Mesodermal cell (in vitro differentiated cells): Measurements from ENCODE around the gene ARL6IP5.

Experiments used
- H3K27ac ChIP-seq: 2 replicates; pipeline ENCODE4 v1.7.0; 2013; ENCODE audit warnings: mild to moderate bottlenecking, low read depth, low read length, moderate library complexity; ENCODE audit not compliant: severe bottlenecking
- H3K36me3 ChIP-seq: 2 replicates; pipeline ENCODE4 v1.7.1; 2013; ENCODE audit warnings: mild to moderate bottlenecking, low read length, moderate library complexity; ENCODE audit not compliant: control insufficient read depth, insufficient read depth
- H3K4me1 ChIP-seq: one replicate; pipeline ENCODE4 v1.7.1; 2013; ENCODE audit warnings: mild to moderate bottlenecking, low read length; ENCODE audit not compliant: insufficient read depth, control insufficient read depth, poor library complexity, severe bottlenecking
- H3K4me3 ChIP-seq: 2 replicates; pipeline ENCODE4 v1.7.0; 2013; ENCODE audit warnings: low read length, control low read depth, mild to moderate bottlenecking; ENCODE audit not compliant: insufficient read depth, poor library complexity, severe bottlenecking; ENCODE audit errors: extremely low read depth
- H3K9me3 ChIP-seq: 2 replicates; pipeline ENCODE4 v1.7.1; 2013; ENCODE audit warnings: mild to moderate bottlenecking, low read length, moderate library complexity; ENCODE audit not compliant: control insufficient read depth
- WGBS, 2 experiments: methylation state at CpG; one replicate each; pipeline ENCODE4 v1.1.5; 2013; ENCODE audit warnings: missing lambda C conversion rate in 2 of 2; ENCODE audit not compliant: insufficient coverage in 2 of 2; 5-methylcytosine and 5-hydroxymethylcytosine counted together

Gene ARL6IP5

GRCh38 chr3:69130689-69131088 lies 46.0 kb downstream of the ARL6IP5 start:
- Histone ChIP-seq H3K27ac (no peak overlapping the region), H3K9me3 (no peaks in the 10 kb centered on the region), H3K4me1 (no peaks in the 10 kb centered on the region), H3K36me3 (no peaks in the 10 kb centered on the region), H3K4me3 (no peak overlapping the region)

DNA sequence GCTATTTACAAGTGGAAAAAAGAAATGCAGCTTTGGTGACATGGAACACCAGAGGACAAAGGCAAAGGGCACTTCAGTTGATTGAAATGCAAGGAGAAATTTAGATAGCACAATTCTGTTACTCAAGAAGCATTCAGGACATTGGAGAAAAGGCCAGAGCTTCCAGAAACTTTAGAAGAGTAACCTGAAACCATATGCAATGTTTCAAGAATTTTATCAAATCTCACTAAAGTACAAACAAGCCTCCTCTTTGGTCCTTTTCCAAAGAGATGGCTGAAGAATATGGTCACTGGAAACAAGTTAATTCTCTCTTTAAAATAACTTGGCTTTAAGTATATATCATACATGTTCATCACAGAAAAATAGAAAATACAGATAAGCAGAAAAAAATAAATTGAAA lies 52.3 kb downstream of the ARL6IP5 start:
- Histone ChIP-seq H3K36me3 (no peaks in the 10 kb centered on the region), H3K4me3 (no peak overlapping the region), H3K9me3 (no peaks in the 10 kb centered on the region), H3K4me1 (no peaks in the 10 kb centered on the region), H3K27ac (no peak overlapping the region)

GRCh38 chr3:69137412-69137811 lies 52.7 kb downstream of the ARL6IP5 start:
- Histone ChIP-seq H3K4me3 (no peak overlapping the region), H3K27ac (no peak overlapping the region), H3K4me1 (peaks cover under 1% of the 10 kb centered on the region), H3K9me3 (no peaks in the 10 kb centered on the region), H3K36me3 (no peaks in the 10 kb centered on the region)
- 100% methylated on average over 1 of the region's 2 CpGs; no CpG with 5 or more reads in 1 of the 2 experiments for WGBS, 2 experiments

- Histone ChIP-seq H3K36me3 (no peaks in the 10 kb centered on the region), H3K9me3 (no peaks in the 10 kb centered on the region), H3K4me3 (no peak overlapping the region), H3K4me1 (peaks cover 7% of the 10 kb centered on the region), H3K27ac (no peak overlapping the region)
These were observed 56.6 kb downstream of the ARL6IP5 start for GRCh38 chr3:69141313-69141712.

GRCh38 chr3:69142090-69142489 lies 57.4 kb downstream of the ARL6IP5 start:
- no peak overlapping the region for H3K4me3 ChIP-seq
- no peaks in the 10 kb centered on the region for H3K36me3 ChIP-seq
- H3K9me3 ChIP-seq: no peaks in the 10 kb centered on the region
- H3K27ac ChIP-seq: no peak overlapping the region
- peaks cover 7% of the 10 kb centered on the region for H3K4me1 ChIP-seq
- 67 to 90% methylated on average over 1 of the region's 3 CpGs for WGBS, 2 experiments

DNA sequence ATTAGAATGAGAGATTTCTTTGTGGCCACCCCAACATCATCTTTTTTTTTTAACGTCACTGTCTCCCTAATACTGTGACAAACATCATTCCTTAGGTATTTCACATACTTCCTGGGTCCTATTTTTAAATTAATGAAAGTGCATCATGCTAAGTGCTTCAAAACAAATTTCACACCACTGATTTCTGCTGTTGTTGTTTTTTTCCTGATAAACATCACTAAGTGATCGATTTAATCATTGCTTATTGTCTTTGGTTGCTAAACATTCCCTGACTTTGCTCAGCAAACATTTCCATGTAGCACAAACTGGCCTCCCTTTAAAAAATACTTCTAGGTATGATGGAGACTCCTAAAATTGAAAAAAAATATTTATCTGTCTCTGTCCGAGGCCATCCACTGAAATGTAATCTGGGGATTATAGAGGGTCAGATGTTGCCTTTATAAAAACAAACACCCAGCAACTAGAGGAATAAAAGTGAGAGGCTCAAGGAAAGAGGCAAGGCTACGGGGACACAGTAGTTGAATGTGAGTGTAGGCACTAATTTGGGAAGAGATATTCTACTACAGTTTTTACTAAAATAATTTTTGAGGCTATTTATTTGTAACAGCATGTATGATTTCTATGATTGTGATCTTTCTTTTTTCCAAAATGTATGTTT lies 58.2 kb downstream of the ARL6IP5 start:
- no CpG with 5 or more reads among the region's 4 CpGs for WGBS, 2 experiments
- Histone ChIP-seq H3K4me1 (peaks cover 7% of the 10 kb centered on the region), H3K27ac (no peak overlapping the region), H3K9me3 (no peaks in the 10 kb centered on the region), H3K36me3 (no peaks in the 10 kb centered on the region), H3K4me3 (no peak overlapping the region)

DNA sequence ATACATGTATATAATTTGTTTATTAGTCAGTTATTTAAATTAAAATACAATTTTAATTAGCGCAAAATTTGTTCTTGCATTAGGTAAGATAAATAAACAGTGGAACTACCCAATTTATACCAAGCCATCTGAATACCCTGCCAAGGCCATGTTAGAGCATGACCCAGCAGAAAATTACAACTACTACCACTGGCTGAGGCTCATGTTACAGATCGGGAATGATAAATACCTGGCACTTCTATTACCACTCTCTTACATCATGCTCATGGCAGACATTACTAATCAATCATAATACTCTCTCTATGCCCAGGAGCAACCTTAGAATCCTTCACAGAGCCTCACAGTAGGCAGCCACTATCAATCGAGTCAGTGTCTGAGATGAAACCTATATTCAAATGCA lies 58.9 kb downstream of the ARL6IP5 start:
- Histone ChIP-seq H3K36me3 (no peaks in the 10 kb centered on the region), H3K27ac (no peak overlapping the region), H3K9me3 (no peaks in the 10 kb centered on the region), H3K4me1 (peaks cover 7% of the 10 kb centered on the region), H3K4me3 (no peak overlapping the region)
- WGBS, 2 experiments: 63 to 80% methylated on average over 1 of the region's 3 CpGs

DNA sequence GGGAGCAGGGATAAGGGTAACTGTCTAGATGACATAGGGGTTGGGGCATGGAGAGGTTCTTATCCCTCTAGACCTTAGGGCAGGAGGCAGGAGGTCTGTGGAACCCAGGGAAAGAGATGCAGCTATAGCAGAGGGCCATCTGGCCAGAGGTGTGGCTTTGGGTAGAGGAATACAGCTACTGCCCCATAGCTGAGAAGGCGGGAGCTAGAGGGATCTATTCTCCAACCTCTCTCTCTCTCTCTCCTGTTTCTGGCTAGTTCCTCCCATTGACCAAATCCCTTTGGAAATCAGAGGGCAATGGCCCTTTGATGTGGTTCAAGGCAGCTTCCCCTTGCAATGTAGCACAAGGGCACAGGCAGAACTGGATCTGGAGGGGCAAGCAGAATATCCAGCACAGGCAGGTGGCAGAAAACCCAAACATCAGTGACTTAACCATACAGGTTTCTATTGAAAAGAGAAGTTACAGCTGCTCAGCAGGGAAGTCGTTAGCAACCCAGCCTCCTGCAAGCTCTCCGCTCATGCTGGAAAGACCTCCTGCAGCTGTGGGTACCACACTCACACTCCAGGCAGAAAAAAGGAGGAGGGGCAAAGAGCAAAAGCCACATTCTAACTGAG lies 60.0 kb downstream of the ARL6IP5 start:
- 20% methylated on average over 1 of the region's 3 CpGs; no CpG with 5 or more reads in 1 of the 2 experiments for WGBS, 2 experiments
- Histone ChIP-seq H3K4me3 (no peak overlapping the region), H3K36me3 (no peaks in the 10 kb centered on the region), H3K9me3 (no peaks in the 10 kb centered on the region), H3K27ac (no peak overlapping the region), H3K4me1 (peaks cover 7% of the 10 kb centered on the region)

DNA sequence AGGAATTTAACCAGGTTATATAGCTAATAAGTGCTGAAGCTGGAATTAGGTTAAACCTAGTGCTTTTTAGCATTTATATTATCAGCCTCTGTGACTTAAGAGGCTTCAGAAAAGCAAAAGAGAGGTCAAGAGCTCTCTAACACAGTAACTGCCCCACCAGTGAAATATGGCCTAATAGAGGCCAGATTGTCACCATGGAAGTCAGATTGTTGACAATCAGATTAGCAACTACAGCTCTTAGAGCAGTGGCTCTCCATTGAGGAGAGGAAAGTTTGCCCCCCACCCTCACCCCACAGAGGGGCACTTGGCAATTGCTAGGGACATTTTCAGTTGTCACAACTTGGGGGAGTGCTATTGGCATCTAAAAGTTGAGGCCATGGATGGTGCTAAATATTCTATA lies 61.0 kb downstream of the ARL6IP5 start:
- H3K9me3 ChIP-seq: no peaks in the 10 kb centered on the region
- peaks cover 7% of the 10 kb centered on the region for H3K4me1 ChIP-seq
- no peaks in the 10 kb centered on the region for H3K36me3 ChIP-seq
- H3K27ac ChIP-seq: no peak overlapping the region
- H3K4me3 ChIP-seq: no peak overlapping the region

- Histone ChIP-seq H3K4me1 (no peaks in the 10 kb centered on the region), H3K36me3 (no peaks in the 10 kb centered on the region), H3K9me3 (no peaks in the 10 kb centered on the region), H3K27ac (no peak overlapping the region), H3K4me3 (no peak overlapping the region)
- WGBS, 2 experiments: 100% methylated on average over 1 of the region's 3 CpGs; no CpG with 5 or more reads in 1 of the 2 experiments
These were observed 64.8 kb downstream of the ARL6IP5 start for GRCh38 chr3:69149586-69149985.
